CD8-positive, alpha-beta memory T cell (primary cell): ENCODE data around the gene ZCCHC8. TPM values are rescaled to one million over a fixed set of nuclear protein-coding genes. Genes with fewer than 3 reads are reported as not detected.
A peak's percentile ranks its signal among the peaks of the same experiment; 100 is the strongest.

ENCODE experiments used
- CTCF ChIA-PET: fragments of 350-600 bp; sonication (Branson Sonifier 250); formaldehyde crosslinking; loops from one replicate; lab custom pipeline; 2021; ENCODE audit warnings: antibody characterized with exemption; lab: Charles Lee
- POLR2A ChIA-PET: fragments of 350-600 bp; sonication (Branson Sonifier 250); formaldehyde crosslinking; loops from one replicate; lab custom pipeline; 2021; ENCODE audit warnings: antibody characterized with exemption; lab: Charles Lee
- DNase-seq, 5 donors: peaks; one replicate each; pipeline versions ENCODE4 v3.0.0 to v3.0.0-alpha.2; 2020 to 2022; ENCODE audit warnings: mixed read lengths in 1 of 5
- H3K27ac ChIP-seq: one replicate; pipeline ENCODE4 v1.7.0; 2013; ENCODE audit warnings: low read depth, mild to moderate bottlenecking, low read length, moderate library complexity
- H3K27me3 ChIP-seq: 2 replicates; pipeline ENCODE4 v1.7.0; 2013; ENCODE audit warnings: low read length, mild to moderate bottlenecking; ENCODE audit not compliant: insufficient read depth, poor library complexity, severe bottlenecking
- H3K36me3 ChIP-seq: 2 replicates; pipeline ENCODE4 v1.7.0; 2013; ENCODE audit warnings: mild to moderate bottlenecking, low read length, moderate library complexity; ENCODE audit not compliant: insufficient read depth
- H3K4me1 ChIP-seq: 2 replicates; pipeline ENCODE4 v1.7.0; 2013; ENCODE audit warnings: mild to moderate bottlenecking, low read length, moderate library complexity; ENCODE audit not compliant: insufficient read depth
- H3K4me3 ChIP-seq: 2 replicates; pipeline ENCODE4 v1.7.0; 2013; ENCODE audit warnings: mild to moderate bottlenecking, low read length
- H3K9me3 ChIP-seq: 2 replicates; pipeline ENCODE4 v1.7.0; 2013; ENCODE audit warnings: mild to moderate bottlenecking, low read length
- H3K27ac Mint-ChIP-seq, 8 donors: one replicate each; pipeline ENCODE4 v1.8.0; 2020 to 2021; ENCODE audit warnings: mixed read lengths in 8 of 8, mild to moderate bottlenecking in 6 of 8, inconsistent platforms in 3 of 8, moderate library complexity in 3 of 8
- H3K27me3 Mint-ChIP-seq, 2 donors: one replicate each; pipeline ENCODE4 v1.8.0; 2020 to 2021; ENCODE audit warnings: mixed read lengths in 2 of 2, mild to moderate bottlenecking in 1 of 2, moderate library complexity in 1 of 2
- H3K36me3 Mint-ChIP-seq, 3 donors: one replicate each; pipeline ENCODE4 v1.8.0; 2020 to 2021; ENCODE audit warnings: mixed read lengths in 3 of 3, inconsistent platforms in 1 of 3, mild to moderate bottlenecking in 1 of 3
- H3K4me1 Mint-ChIP-seq, 3 donors: one replicate each; pipeline ENCODE4 v1.8.0; 2020 to 2021; ENCODE audit warnings: mixed read lengths in 3 of 3, inconsistent platforms in 1 of 3, mild to moderate bottlenecking in 1 of 3
- H3K4me3 Mint-ChIP-seq, 7 donors: one replicate each; pipeline ENCODE4 v1.8.0; 2020 to 2021; ENCODE audit warnings: mixed read lengths in 7 of 7, mild to moderate bottlenecking in 6 of 7, moderate library complexity in 4 of 7, inconsistent platforms in 2 of 7
- H3K9me3 Mint-ChIP-seq, 5 donors: one replicate each; pipeline ENCODE4 v1.8.0; 2020 to 2022; ENCODE audit warnings: mixed read lengths in 5 of 5, mild to moderate bottlenecking in 3 of 5, moderate library complexity in 2 of 5, inconsistent platforms in 1 of 5
- polyA plus RNA-seq: library from polyadenylated mRNA; unstranded; fragments of 300-500 nt; fragmentation: Illumina TruSeq; gene quantifications from one replicate; pipeline ENCODE4 v1.2.3, GENCODE V29; 2021
- total RNA-seq, 2 experiments: library from RNA; stranded (reverse); gene quantifications; one replicate each; pipeline ENCODE4 v1.2.3, GENCODE V29; 2021

ZCCHC8 gene
- total and polyA plus RNA-seq, 3 experiments from 2014 or later, result 12.1 to 33.7 (median 32.1) TPM

- Histone ChIP-seq H3K4me3 (no peak overlapping the region), H3K4me1 (peaks cover 9% of the 10 kb centered on the region), H3K36me3 (peaks cover 62% of the 10 kb centered on the region), H3K27ac (no peak overlapping the region), H3K27me3 (no peaks in the 10 kb centered on the region), H3K9me3 (no peaks in the 10 kb centered on the region)
- Mint-ChIP-seq H3K27ac (peak overlapping the region in 2 of 8 donors; percentile 47 to 51), H3K36me3 (peaks cover 7 to 78% (median 18%) of the 10 kb centered on the region in 3 donors), H3K27me3 (no peaks in the 10 kb centered on the region), H3K4me1 (peaks cover 8 to 17% (median 9%) of the 10 kb centered on the region in 3 donors), H3K9me3 (no peaks in the 10 kb centered on the region), H3K4me3 (no peak overlapping the region)
- DNase-seq, result no peak
- POLR2A ChIA-PET, result no interaction called here
- CTCF ChIA-PET, result no interaction called here
These were observed 5.7 kb upstream of the ZCCHC8 start for GRCh38 chr12:122506393-122506938.

GRCh38 chr12:122505419-122506051 is 4.8 kb upstream of the ZCCHC8 start:
- Histone ChIP-seq H3K27ac (no peak overlapping the region), H3K9me3 (no peaks in the 10 kb centered on the region), H3K27me3 (no peaks in the 10 kb centered on the region), H3K4me3 (no peak overlapping the region), H3K36me3 (peaks cover 53% of the 10 kb centered on the region), H3K4me1 (peaks cover 14% of the 10 kb centered on the region)
- Mint-ChIP-seq H3K27ac (peak overlapping the region in 3 of 8 donors; percentile 14 to 57 (median 27)), H3K4me1 (peaks cover 17 to 22% (median 17%) of the 10 kb centered on the region in 3 donors), H3K9me3 (no peaks in the 10 kb centered on the region), H3K4me3 (no peak overlapping the region), H3K27me3 (no peaks in the 10 kb centered on the region), H3K36me3 (peaks cover 7 to 73% (median 17%) of the 10 kb centered on the region in 3 donors)
- POLR2A ChIA-PET, result interaction anchor here (1.0 kb wide), 1 partner anchor 21 kb away, joined by 3 read pairs; the partner anchor contains the start of genes KNTC1 and RSRC2
- CTCF ChIA-PET, result no interaction called here
- DNase-seq, result no peak

DNA sequence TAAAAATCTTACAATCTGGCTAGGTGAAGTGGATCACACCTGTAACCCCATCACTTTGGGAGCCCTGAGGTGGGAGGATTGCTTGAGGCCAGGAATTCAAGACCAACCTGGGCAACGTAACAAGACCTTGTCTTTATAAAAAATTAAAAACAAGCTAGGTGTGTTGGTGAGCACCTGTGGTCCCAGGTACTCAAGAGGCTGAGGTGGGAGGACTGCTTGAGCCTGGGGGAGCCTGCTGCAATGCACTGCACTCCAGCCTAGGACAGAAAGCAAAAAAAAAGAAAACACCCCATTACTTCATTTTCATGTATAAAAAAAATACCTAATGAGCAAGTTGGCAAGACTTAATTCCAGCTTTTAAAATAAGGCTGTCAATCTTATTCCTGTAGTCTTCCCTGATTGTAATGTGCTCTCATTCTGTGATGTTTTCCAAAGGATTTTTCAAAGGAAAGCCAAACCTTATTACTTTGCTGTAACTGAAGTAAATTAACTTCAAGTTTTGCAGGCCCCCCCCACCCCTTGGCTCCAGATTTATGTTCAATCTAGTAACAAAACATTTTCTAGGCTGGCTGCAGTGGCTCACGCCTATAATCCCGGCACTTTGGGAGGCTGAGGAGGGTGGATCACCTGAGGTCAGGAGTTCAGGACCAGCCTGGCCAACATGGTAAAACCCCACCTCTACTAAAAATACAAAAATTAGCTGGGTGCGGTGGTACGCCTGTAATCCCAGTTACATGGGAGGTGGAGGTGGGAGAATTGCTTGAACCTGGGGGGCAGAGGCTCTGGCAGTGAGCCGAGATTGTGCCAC is 3.3 kb upstream of the ZCCHC8 start:
- Mint-ChIP-seq H3K4me1 (peaks cover 26 to 31% (median 28%) of the 10 kb centered on the region in 3 donors), H3K27ac (peak overlapping the region in 4 of 8 donors; percentile 44 to 83 (median 63)), H3K27me3 (no peaks in the 10 kb centered on the region), H3K9me3 (no peaks in the 10 kb centered on the region), H3K36me3 (peaks cover 7 to 65% (median 15%) of the 10 kb centered on the region in 3 donors), H3K4me3 (no peak overlapping the region)
- DNase-seq, result no peak
- H3K27ac ChIP-seq, result no peak overlapping the region
- ChIA-PET CTCF (no interaction called here), POLR2A (interaction anchor here (0.9 to 1.5 kb wide), 3 partner anchors 19 to 23 kb away, joined by 3 to 5 read pairs (median 3); partner anchors contain the start of genes KNTC1 and RSRC2)
- no peak overlapping the region for H3K4me3 ChIP-seq
- H3K27me3 ChIP-seq, result no peaks in the 10 kb centered on the region
- H3K36me3 ChIP-seq, result peaks cover 38% of the 10 kb centered on the region
- H3K4me1 ChIP-seq, result peaks cover 14% of the 10 kb centered on the region
- H3K9me3 ChIP-seq, result no peaks in the 10 kb centered on the region

- peaks cover 33 to 39% (median 36%) of the 10 kb centered on the region in 3 donors for H3K4me1 Mint-ChIP-seq
- Histone ChIP-seq H3K36me3 (peaks cover 30% of the 10 kb centered on the region), H3K27ac (no peak overlapping the region)
These were observed 2.5 kb upstream of the ZCCHC8 start for GRCh38 chr12:122503147-122503751.

GRCh38 chr12:122501489-122501989 is 807 bp upstream of the ZCCHC8 start:
- H3K27ac ChIP-seq, result peak overlapping the region; percentile 93
- H3K36me3 ChIP-seq, result peaks cover 18% of the 10 kb centered on the region
- peaks cover 40 to 49% (median 45%) of the 10 kb centered on the region in 3 donors for H3K4me1 Mint-ChIP-seq
- H3K4me1 ChIP-seq, result peaks cover 25% of the 10 kb centered on the region
- ChIA-PET CTCF (interaction anchor here (0.8 to 2.0 kb wide), 10 partner anchors 13 to 102 kb away, joined by 3 to 8 read pairs (median 4); partner anchors contain the start of genes KNTC1 and RSRC2), POLR2A (interaction anchor here (0.6 to 2.8 kb wide), 14 partner anchors 11 to 861 kb away, joined by 3 to 65 read pairs (median 5); partner anchors contain the start of genes DENR, DIABLO, HIP1R and KNTC1)
- H3K4me3 ChIP-seq, result peak overlapping the region; percentile 97
- no peaks in the 10 kb centered on the region for H3K9me3 ChIP-seq
- peak overlapping the region; percentile 79 to 99 (median 97) for H3K27ac Mint-ChIP-seq
- H3K27me3 ChIP-seq, result no peaks in the 10 kb centered on the region
- peak overlapping the region; percentile 39 to 98 (median 96) for H3K4me3 Mint-ChIP-seq
- no peaks in the 10 kb centered on the region for H3K9me3 Mint-ChIP-seq
- H3K36me3 Mint-ChIP-seq, result peaks cover 5 to 48% (median 14%) of the 10 kb centered on the region in 3 donors
- no peak for DNase-seq
- no peaks in the 10 kb centered on the region for H3K27me3 Mint-ChIP-seq

More at GRCh38 chr12:122503147-122503751, 2.5 kb upstream of the ZCCHC8 start:
- H3K27me3 ChIP-seq, result no peaks in the 10 kb centered on the region
- H3K4me1 ChIP-seq, result peaks cover 17% of the 10 kb centered on the region
- ChIA-PET POLR2A (interaction anchor here (0.9 to 1.5 kb wide), 2 partner anchors 20 to 24 kb away, joined by 3 to 5 read pairs; partner anchors contain the start of genes KNTC1 and RSRC2), CTCF (no interaction called here)
- H3K9me3 Mint-ChIP-seq, result no peaks in the 10 kb centered on the region
- H3K4me3 Mint-ChIP-seq, result no peak overlapping the region
- no peaks in the 10 kb centered on the region for H3K27me3 Mint-ChIP-seq
- DNase-seq, result no peak
- no peaks in the 10 kb centered on the region for H3K9me3 ChIP-seq
- H3K36me3 Mint-ChIP-seq, result peaks cover 7 to 59% (median 15%) of the 10 kb centered on the region in 3 donors
- peak overlapping the region in 3 of 8 donors; percentile 60 to 83 (median 66) for H3K27ac Mint-ChIP-seq
- H3K4me3 ChIP-seq, result no peak overlapping the region

- no peaks in the 10 kb centered on the region for H3K27me3 ChIP-seq
- H3K4me3 ChIP-seq, result peak overlapping the region; percentile 97
- peaks cover 25% of the 10 kb centered on the region for H3K4me1 ChIP-seq
- Mint-ChIP-seq H3K4me3 (peak overlapping the region; percentile 81 to 98 (median 96)), H3K27me3 (no peaks in the 10 kb centered on the region), H3K9me3 (no peaks in the 10 kb centered on the region), H3K4me1 (peaks cover 39 to 53% (median 50%) of the 10 kb centered on the region in 3 donors), H3K27ac (peak overlapping the region; percentile 79 to 99 (median 97)), H3K36me3 (peaks cover 0 to 41% (median 6%) of the 10 kb centered on the region in 3 donors)
- H3K36me3 ChIP-seq, result peaks cover 6% of the 10 kb centered on the region
- H3K9me3 ChIP-seq, result no peaks in the 10 kb centered on the region
- peak; percentile 23 to 73 (median 55) for DNase-seq
- H3K27ac ChIP-seq, result peak overlapping the region; percentile 93
- POLR2A ChIA-PET, result interaction anchor here (0.5 to 2.8 kb wide), 15 partner anchors 13 to 865 kb away, joined by 3 to 65 read pairs (median 5); partner anchors contain the start of genes DENR, DIABLO, HIP1R and KNTC1
- CTCF ChIA-PET, result interaction anchor here (1.0 to 2.0 kb wide), 7 partner anchors 13 to 100 kb away, joined by 3 to 8 read pairs (median 4); no protein-coding TSS in a partner anchor
These were observed 594 bp downstream of the ZCCHC8 start for GRCh38 chr12:122499991-122500684.
